ENCODE measurements around the gene SLN. TPM values are rescaled to one million over a fixed set of nuclear protein-coding genes. Genes with fewer than 3 reads are reported as not detected.

The SLN gene
- total and polyA plus RNA-seq, 9 of the 15 experiments (the other 6 are each of a cell fraction or from before 2014, with no cell fraction given) = not detected

GRCh38 chr11:107675902-107676301 lies 36.0 kb downstream of the SLN start (continued):
- TF ChIP-seq ZNF143 (CRISPR knock-in tag; IDR thresholded peaks at IDR 0.05) (no peak), SMC3 (conservative IDR thresholded peaks at IDR 0.05; ENCODE audit: insufficient read depth, low read depth, low read length) (no peak), MTF1 (CRISPR knock-in tag; IDR thresholded peaks at IDR 0.05; ENCODE audit: borderline replicate concordance) (no peak), RFX5 (IDR thresholded peaks at IDR 0.05; ENCODE audit: low read depth, low read length) (no peak), GATAD2B (IDR thresholded peaks at IDR 0.05; ENCODE audit: borderline replicate concordance) (no peak), ZNF277 (CRISPR knock-in tag; IDR thresholded peaks at IDR 0.05; ENCODE audit: borderline replicate concordance) (no peak), RUNX1 (IDR thresholded peaks at IDR 0.05; ENCODE audit: low read depth) (no peak)
- TF ChIP-seq, protein P1, sequence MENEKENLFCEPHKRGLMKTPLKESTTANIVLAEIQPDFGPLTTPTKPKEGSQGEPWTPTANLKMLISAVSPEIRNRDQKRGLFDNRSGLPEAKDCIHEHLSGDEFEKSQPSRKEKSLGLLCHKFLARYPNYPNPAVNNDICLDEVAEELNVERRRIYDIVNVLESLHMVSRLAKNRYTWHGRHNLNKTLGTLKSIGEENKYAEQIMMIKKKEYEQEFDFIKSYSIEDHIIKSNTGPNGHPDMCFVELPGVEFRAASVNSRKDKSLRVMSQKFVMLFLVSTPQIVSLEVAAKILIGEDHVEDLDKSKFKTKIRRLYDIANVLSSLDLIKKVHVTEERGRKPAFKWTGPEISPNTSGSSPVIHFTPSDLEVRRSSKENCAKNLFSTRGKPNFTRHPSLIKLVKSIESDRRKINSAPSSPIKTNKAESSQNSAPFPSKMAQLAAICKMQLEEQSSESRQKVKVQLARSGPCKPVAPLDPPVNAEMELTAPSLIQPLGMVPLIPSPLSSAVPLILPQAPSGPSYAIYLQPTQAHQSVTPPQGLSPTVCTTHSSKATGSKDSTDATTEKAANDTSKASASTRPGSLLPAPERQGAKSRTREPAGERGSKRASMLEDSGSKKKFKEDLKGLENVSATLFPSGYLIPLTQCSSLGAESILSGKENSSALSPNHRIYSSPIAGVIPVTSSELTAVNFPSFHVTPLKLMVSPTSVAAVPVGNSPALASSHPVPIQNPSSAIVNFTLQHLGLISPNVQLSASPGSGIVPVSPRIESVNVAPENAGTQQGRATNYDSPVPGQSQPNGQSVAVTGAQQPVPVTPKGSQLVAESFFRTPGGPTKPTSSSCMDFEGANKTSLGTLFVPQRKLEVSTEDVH (IDR thresholded peaks at IDR 0.05; ENCODE audit: low read depth, partially characterized antibody) = no peak
